Measurements from ENCODE around the gene TSC22D2.
A peak's percentile ranks its signal among the peaks of the same experiment; 100 is the strongest.

TSC22D2 gene

GRCh38 chr3:150412561-150413231 is 4.6 kb downstream of the TSC22D2 start:
- DNase-seq: peak; percentile 30

GRCh38 chr3:150414258-150414657 is 6.2 kb downstream of the TSC22D2 start:
- no peak for DNase-seq

GRCh38 chr3:150414959-150415358 is 6.9 kb downstream of the TSC22D2 start:
- no peak for DNase-seq

- DNase-seq: no peak
These were observed 11.2 kb downstream of the TSC22D2 start for GRCh38 chr3:150419076-150419868.

- no peak for DNase-seq
These were observed 11.9 kb downstream of the TSC22D2 start for GRCh38 chr3:150419959-150420358.

- DNase-seq: no peak
These were observed 13.2 kb downstream of the TSC22D2 start for GRCh38 chr3:150421256-150421655.

GRCh38 chr3:150421799-150422548 is 13.9 kb downstream of the TSC22D2 start:
- DNase-seq: no peak

GRCh38 chr3:150422907-150423306 is 14.8 kb downstream of the TSC22D2 start:
- no peak for DNase-seq

GRCh38 chr3:150423761-150424160 is 15.7 kb downstream of the TSC22D2 start:
- no peak for DNase-seq

GRCh38 chr3:150426292-150426691 is 18.2 kb downstream of the TSC22D2 start:
- DNase-seq: no peak

- DNase-seq: no peak
These were observed 20.5 kb downstream of the TSC22D2 start for GRCh38 chr3:150428562-150428961.

- no peak for DNase-seq
These were observed 21.9 kb downstream of the TSC22D2 start for GRCh38 chr3:150429767-150430671.

GRCh38 chr3:150433347-150433746 is 25.2 kb downstream of the TSC22D2 start:
- no peak for DNase-seq

- DNase-seq: no peak
These were observed 26.1 kb downstream of the TSC22D2 start for GRCh38 chr3:150434234-150434633.

GRCh38 chr3:150436161-150436560 is 28.1 kb downstream of the TSC22D2 start:
- DNase-seq: no peak

GRCh38 chr3:150439657-150440056 is 31.6 kb downstream of the TSC22D2 start:
- DNase-seq: no peak

GRCh38 chr3:150443331-150443741 is 35.2 kb downstream of the TSC22D2 start:
- no peak for DNase-seq

- no peak for DNase-seq
These were observed 36.3 kb downstream of the TSC22D2 start for GRCh38 chr3:150444371-150444770.

GRCh38 chr3:150446470-150446977 is 38.4 kb downstream of the TSC22D2 start:
- no peak for DNase-seq

GRCh38 chr3:150447084-150447483 is 39.0 kb downstream of the TSC22D2 start:
- DNase-seq: no peak

GRCh38 chr3:150447631-150448465 is 39.8 kb downstream of the TSC22D2 start:
- no peak for DNase-seq

All from DMS53 (cell line).